Memory B cell (primary cell): ENCODE data around the gene CTAGE1.
"Not testable (repeated sequence)": the region's sequence is repeated elsewhere in the genome, so short reads cannot be mapped to it uniquely, and the experiment has no call there.

ENCODE experiments used
- ATAC-seq: fragments of 150-1000 bp; cut with Tn5 transposase; 2 replicates; pipeline ENCODE4 v1.10.0; 2021; ENCODE audit warnings: low read depth, mild to moderate bottlenecking, moderate library complexity
- DNase-seq, 2 donors: peaks; one replicate each; pipeline ENCODE4 v3.0.0; 2022; ENCODE audit warnings: low spot score in 2 of 2
- H3K27ac Mint-ChIP-seq: one replicate; pipeline ENCODE4 v1.8.0; 2022; ENCODE audit warnings: mild to moderate bottlenecking, moderate library complexity, mixed read lengths
- H3K27me3 Mint-ChIP-seq: one replicate; pipeline ENCODE4 v1.8.0; 2022; ENCODE audit warnings: mixed read lengths
- H3K36me3 Mint-ChIP-seq: one replicate; pipeline ENCODE4 v1.8.0; 2022; ENCODE audit warnings: mild to moderate bottlenecking, mixed read lengths
- H3K4me1 Mint-ChIP-seq: one replicate; pipeline ENCODE4 v1.8.0; 2022; ENCODE audit warnings: mixed read lengths
- H3K4me3 Mint-ChIP-seq: one replicate; pipeline ENCODE4 v1.8.0; 2022; ENCODE audit warnings: mild to moderate bottlenecking, moderate library complexity, mixed read lengths
- H3K9me3 Mint-ChIP-seq: one replicate; pipeline ENCODE4 v1.8.0; 2022; ENCODE audit warnings: mixed read lengths

Gene CTAGE1

GRCh38 chr18:22450318-22450717, 32.6 kb upstream of the CTAGE1 start:
- not testable (repeated sequence) for H3K36me3 Mint-ChIP-seq, DNase-seq, H3K4me3 Mint-ChIP-seq, H3K4me1 Mint-ChIP-seq, H3K27me3 Mint-ChIP-seq, H3K27ac Mint-ChIP-seq, ATAC-seq
- H3K9me3 Mint-ChIP-seq: peaks cover 11% of the 10 kb centered on the region

- H3K9me3 Mint-ChIP-seq: peaks cover 11% of the 10 kb centered on the region
- not testable (repeated sequence) for DNase-seq, H3K4me1 Mint-ChIP-seq, H3K4me3 Mint-ChIP-seq, H3K27ac Mint-ChIP-seq, ATAC-seq, H3K36me3 Mint-ChIP-seq, H3K27me3 Mint-ChIP-seq
These were observed 32.0 kb upstream of the CTAGE1 start for GRCh38 chr18:22449753-22450152.

- Mint-ChIP-seq H3K4me1 (peaks cover 3% of the 10 kb centered on the region), H3K9me3 (peaks cover 11% of the 10 kb centered on the region), H3K36me3 (peaks cover 2% of the 10 kb centered on the region), H3K27me3 (no peaks in the 10 kb centered on the region), H3K4me3 (no peak overlapping the region), H3K27ac (no peak overlapping the region)
- no peak for ATAC-seq
- no peak for DNase-seq
These were observed 30.5 kb upstream of the CTAGE1 start for GRCh38 chr18:22448238-22448637.

- H3K27ac Mint-ChIP-seq: no peak overlapping the region
- DNase-seq: no peak
- no peak for ATAC-seq
- peaks cover 2% of the 10 kb centered on the region for H3K36me3 Mint-ChIP-seq
- H3K4me3 Mint-ChIP-seq: no peak overlapping the region
- H3K4me1 Mint-ChIP-seq: peaks cover 3% of the 10 kb centered on the region
- H3K9me3 Mint-ChIP-seq: peaks cover 11% of the 10 kb centered on the region
- H3K27me3 Mint-ChIP-seq: no peaks in the 10 kb centered on the region
These were observed 30.1 kb upstream of the CTAGE1 start for GRCh38 chr18:22447792-22448191.

- no peak overlapping the region for H3K27ac Mint-ChIP-seq
- peaks cover 12% of the 10 kb centered on the region for H3K9me3 Mint-ChIP-seq
- no peaks in the 10 kb centered on the region for H3K27me3 Mint-ChIP-seq
- DNase-seq (no peak), ATAC-seq (no peak)
- H3K4me1 Mint-ChIP-seq: no peaks in the 10 kb centered on the region
- H3K4me3 Mint-ChIP-seq: no peak overlapping the region
- H3K36me3 Mint-ChIP-seq: no peaks in the 10 kb centered on the region
These were observed 29.2 kb upstream of the CTAGE1 start for GRCh38 chr18:22446911-22447310.

- no peak overlapping the region for H3K4me3 Mint-ChIP-seq
- H3K27me3 Mint-ChIP-seq: no peaks in the 10 kb centered on the region
These were observed 28.6 kb upstream of the CTAGE1 start for GRCh38 chr18:22446325-22446724.

GRCh38 chr18:22441638-22442037, 23.9 kb upstream of the CTAGE1 start:
- Mint-ChIP-seq H3K36me3 (no peaks in the 10 kb centered on the region), H3K9me3 (peaks cover 3% of the 10 kb centered on the region), H3K4me1 (no peaks in the 10 kb centered on the region), H3K4me3 (no peak overlapping the region), H3K27ac (no peak overlapping the region), H3K27me3 (no peaks in the 10 kb centered on the region)
- DNase-seq (no peak), ATAC-seq (no peak)

More at GRCh38 chr18:22446325-22446724, 28.6 kb upstream of the CTAGE1 start:
- no peak for DNase-seq
- no peaks in the 10 kb centered on the region for H3K36me3 Mint-ChIP-seq
- ATAC-seq: no peak
- H3K27ac Mint-ChIP-seq: no peak overlapping the region
- no peaks in the 10 kb centered on the region for H3K4me1 Mint-ChIP-seq
- H3K9me3 Mint-ChIP-seq: peaks cover 12% of the 10 kb centered on the region

- H3K4me1 Mint-ChIP-seq: no peaks in the 10 kb centered on the region
- H3K36me3 Mint-ChIP-seq: no peaks in the 10 kb centered on the region
- H3K27ac Mint-ChIP-seq: no peak overlapping the region
- ATAC-seq (no peak), DNase-seq (no peak)
- H3K4me3 Mint-ChIP-seq: no peak overlapping the region
- H3K9me3 Mint-ChIP-seq: peaks cover 3% of the 10 kb centered on the region
- H3K27me3 Mint-ChIP-seq: no peaks in the 10 kb centered on the region
These were observed 21.7 kb upstream of the CTAGE1 start for GRCh38 chr18:22439447-22439846.

- Mint-ChIP-seq H3K9me3 (no peaks in the 10 kb centered on the region), H3K27ac (no peak overlapping the region), H3K27me3 (no peaks in the 10 kb centered on the region), H3K4me1 (no peaks in the 10 kb centered on the region), H3K36me3 (no peaks in the 10 kb centered on the region), H3K4me3 (no peak overlapping the region)
- DNase-seq: no peak
- ATAC-seq: no peak
These were observed 18.4 kb upstream of the CTAGE1 start for GRCh38 chr18:22436136-22436535.

- Mint-ChIP-seq H3K36me3 (no peaks in the 10 kb centered on the region), H3K27ac (no peak overlapping the region), H3K27me3 (no peaks in the 10 kb centered on the region), H3K4me3 (no peak overlapping the region), H3K4me1 (no peaks in the 10 kb centered on the region), H3K9me3 (no peaks in the 10 kb centered on the region)
- no peak for DNase-seq
- ATAC-seq: no peak
These were observed 17.4 kb upstream of the CTAGE1 start for GRCh38 chr18:22434973-22435608.

GRCh38 chr18:22433956-22434355, 16.2 kb upstream of the CTAGE1 start:
- Mint-ChIP-seq H3K4me3 (no peak overlapping the region), H3K27ac (no peak overlapping the region), H3K9me3 (no peaks in the 10 kb centered on the region), H3K4me1 (no peaks in the 10 kb centered on the region), H3K36me3 (no peaks in the 10 kb centered on the region), H3K27me3 (no peaks in the 10 kb centered on the region)
- DNase-seq: no peak
- no peak for ATAC-seq

- Mint-ChIP-seq H3K4me1 (no peaks in the 10 kb centered on the region), H3K36me3 (no peaks in the 10 kb centered on the region), H3K4me3 (no peak overlapping the region), H3K27me3 (no peaks in the 10 kb centered on the region), H3K27ac (no peak overlapping the region), H3K9me3 (peaks cover 1% of the 10 kb centered on the region)
- DNase-seq (no peak), ATAC-seq (no peak)
These were observed 15.0 kb upstream of the CTAGE1 start for GRCh38 chr18:22432657-22433137.

GRCh38 chr18:22429564-22429963, 11.8 kb upstream of the CTAGE1 start:
- no peak for ATAC-seq

GRCh38 chr18:22428672-22429071, 11.0 kb upstream of the CTAGE1 start:
- no peak overlapping the region for H3K4me3 Mint-ChIP-seq
- no peaks in the 10 kb centered on the region for H3K4me1 Mint-ChIP-seq
- H3K27me3 Mint-ChIP-seq: no peaks in the 10 kb centered on the region
- no peak for ATAC-seq
- no peaks in the 10 kb centered on the region for H3K36me3 Mint-ChIP-seq
- DNase-seq: no peak
- H3K9me3 Mint-ChIP-seq: peaks cover 6% of the 10 kb centered on the region
- H3K27ac Mint-ChIP-seq: no peak overlapping the region

More at GRCh38 chr18:22429564-22429963, 11.8 kb upstream of the CTAGE1 start:
- Mint-ChIP-seq H3K4me3 (no peak overlapping the region), H3K27ac (no peak overlapping the region), H3K4me1 (no peaks in the 10 kb centered on the region), H3K27me3 (no peaks in the 10 kb centered on the region), H3K9me3 (peaks cover 6% of the 10 kb centered on the region), H3K36me3 (no peaks in the 10 kb centered on the region)
- no peak for DNase-seq

- Mint-ChIP-seq H3K4me3 (no peak overlapping the region), H3K36me3 (no peaks in the 10 kb centered on the region), H3K9me3 (peaks cover 6% of the 10 kb centered on the region), H3K4me1 (no peaks in the 10 kb centered on the region), H3K27me3 (no peaks in the 10 kb centered on the region), H3K27ac (no peak overlapping the region)
- DNase-seq: no peak
- no peak for ATAC-seq
These were observed 10.3 kb upstream of the CTAGE1 start for GRCh38 chr18:22427822-22428549.
